ENCODE measurements around the gene OVCA2. TPM values are rescaled to one million over a fixed set of nuclear protein-coding genes. Genes with fewer than 3 reads are reported as not detected.
A peak's percentile ranks its signal among the peaks of the same experiment; 100 is the strongest.

OVCA2 gene
- total and polyA plus RNA-seq, 4 donors = 11.1 to 55.4 (median 37.4) TPM

DNA sequence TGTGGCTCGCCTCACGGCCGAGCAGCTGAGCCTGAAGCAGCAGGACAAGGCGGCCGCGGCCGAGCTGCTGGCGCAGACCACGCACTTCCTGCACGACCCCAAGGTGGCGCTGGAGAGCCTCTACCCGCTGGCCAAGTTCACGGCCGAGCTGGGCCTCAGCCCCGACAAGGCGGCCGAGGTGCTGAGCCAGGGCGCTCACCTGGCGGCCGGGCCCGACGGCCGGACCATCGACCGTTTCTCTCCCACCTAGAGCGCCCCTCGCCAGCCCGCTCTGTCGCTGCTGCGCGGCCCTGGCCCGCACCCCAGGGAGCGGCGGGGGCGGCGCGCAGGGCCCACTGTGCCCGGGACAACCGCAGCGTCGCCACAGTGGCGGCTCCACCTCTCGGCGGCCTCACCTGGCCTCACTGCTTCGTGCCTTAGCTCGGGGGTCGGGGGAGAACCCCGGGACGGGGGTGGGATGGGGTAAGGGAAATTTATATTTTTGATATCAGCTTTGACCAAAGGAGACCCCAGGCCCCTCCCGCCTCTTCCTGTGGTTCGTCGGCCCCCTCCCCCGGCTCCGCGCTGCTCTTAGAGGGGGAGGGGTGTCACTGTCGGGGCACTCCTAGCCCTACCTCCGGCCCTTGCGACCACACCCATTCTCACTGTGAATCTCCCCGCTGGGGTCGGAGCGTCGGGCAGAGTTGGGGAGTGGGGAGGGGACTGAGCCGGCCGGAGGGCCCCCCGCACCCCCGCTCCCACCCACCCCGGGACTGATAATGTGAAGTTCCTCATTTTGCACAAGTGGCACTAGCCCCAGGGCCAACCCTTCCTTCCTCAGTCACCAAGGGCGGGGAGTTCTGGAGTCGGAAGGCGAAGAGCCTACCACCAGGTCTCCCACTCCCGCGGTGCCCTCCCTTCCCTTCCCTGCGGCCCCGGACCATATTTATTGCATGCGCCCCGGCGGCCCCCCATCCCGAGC, 17.0 kb downstream of the OVCA2 start:
- peaks cover 0 to 46% (median 21%) of the 10 kb centered on the region in 4 donors for H3K36me3 ChIP-seq (ENCODE audit: control insufficient read depth in 4 of 4, insufficient read depth in 4 of 4, low read length in 4 of 4)
- 9 to 25% methylated on average over 70 to 78 of the region's 78 CpGs for WGBS, 2 donors
- TF ChIP-seq, protein P1, sequence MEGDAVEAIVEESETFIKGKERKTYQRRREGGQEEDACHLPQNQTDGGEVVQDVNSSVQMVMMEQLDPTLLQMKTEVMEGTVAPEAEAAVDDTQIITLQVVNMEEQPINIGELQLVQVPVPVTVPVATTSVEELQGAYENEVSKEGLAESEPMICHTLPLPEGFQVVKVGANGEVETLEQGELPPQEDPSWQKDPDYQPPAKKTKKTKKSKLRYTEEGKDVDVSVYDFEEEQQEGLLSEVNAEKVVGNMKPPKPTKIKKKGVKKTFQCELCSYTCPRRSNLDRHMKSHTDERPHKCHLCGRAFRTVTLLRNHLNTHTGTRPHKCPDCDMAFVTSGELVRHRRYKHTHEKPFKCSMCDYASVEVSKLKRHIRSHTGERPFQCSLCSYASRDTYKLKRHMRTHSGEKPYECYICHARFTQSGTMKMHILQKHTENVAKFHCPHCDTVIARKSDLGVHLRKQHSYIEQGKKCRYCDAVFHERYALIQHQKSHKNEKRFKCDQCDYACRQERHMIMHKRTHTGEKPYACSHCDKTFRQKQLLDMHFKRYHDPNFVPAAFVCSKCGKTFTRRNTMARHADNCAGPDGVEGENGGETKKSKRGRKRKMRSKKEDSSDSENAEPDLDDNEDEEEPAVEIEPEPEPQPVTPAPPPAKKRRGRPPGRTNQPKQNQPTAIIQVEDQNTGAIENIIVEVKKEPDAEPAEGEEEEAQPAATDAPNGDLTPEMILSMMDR (IDR thresholded peaks at IDR 0.05; ENCODE audit: control extremely low read depth, extremely low read depth) = peak; percentile 58
- ATAC-seq (ENCODE audit: insufficient read depth, low FRiP score) (peak; percentile 48), DNase-seq (peak; percentile 61 to 82 (median 76))
- H3K9me3 ChIP-seq (ENCODE audit: control insufficient read depth in 4 of 4, insufficient read depth in 3 of 4, low read length in 3 of 4) = peaks cover 0 to 2% (median 0%) of the 10 kb centered on the region in 4 donors
- no peak overlapping the region for H3K4me3 ChIP-seq
- peaks cover 0 to 66% (median 31%) of the 10 kb centered on the region in 5 donors for H3K4me1 ChIP-seq (ENCODE audit: control insufficient read depth in 5 of 5, insufficient read depth in 5 of 5, low read length in 5 of 5)
- H3K27me3 ChIP-seq (ENCODE audit: control insufficient read depth in 3 of 3, insufficient read depth in 3 of 3, low read length in 2 of 3) = peaks cover 0 to 5% (median 2%) of the 10 kb centered on the region in 3 donors
- H3K27ac ChIP-seq (ENCODE audit: low read depth in 1 of 2, low read length in 1 of 2) = peak overlapping the region; percentile 62 to 78
- peak overlapping the region; percentile 11 to 42 for H3K9ac ChIP-seq (ENCODE audit: insufficient read depth in 1 of 2, low read length in 2 of 2)

DNA sequence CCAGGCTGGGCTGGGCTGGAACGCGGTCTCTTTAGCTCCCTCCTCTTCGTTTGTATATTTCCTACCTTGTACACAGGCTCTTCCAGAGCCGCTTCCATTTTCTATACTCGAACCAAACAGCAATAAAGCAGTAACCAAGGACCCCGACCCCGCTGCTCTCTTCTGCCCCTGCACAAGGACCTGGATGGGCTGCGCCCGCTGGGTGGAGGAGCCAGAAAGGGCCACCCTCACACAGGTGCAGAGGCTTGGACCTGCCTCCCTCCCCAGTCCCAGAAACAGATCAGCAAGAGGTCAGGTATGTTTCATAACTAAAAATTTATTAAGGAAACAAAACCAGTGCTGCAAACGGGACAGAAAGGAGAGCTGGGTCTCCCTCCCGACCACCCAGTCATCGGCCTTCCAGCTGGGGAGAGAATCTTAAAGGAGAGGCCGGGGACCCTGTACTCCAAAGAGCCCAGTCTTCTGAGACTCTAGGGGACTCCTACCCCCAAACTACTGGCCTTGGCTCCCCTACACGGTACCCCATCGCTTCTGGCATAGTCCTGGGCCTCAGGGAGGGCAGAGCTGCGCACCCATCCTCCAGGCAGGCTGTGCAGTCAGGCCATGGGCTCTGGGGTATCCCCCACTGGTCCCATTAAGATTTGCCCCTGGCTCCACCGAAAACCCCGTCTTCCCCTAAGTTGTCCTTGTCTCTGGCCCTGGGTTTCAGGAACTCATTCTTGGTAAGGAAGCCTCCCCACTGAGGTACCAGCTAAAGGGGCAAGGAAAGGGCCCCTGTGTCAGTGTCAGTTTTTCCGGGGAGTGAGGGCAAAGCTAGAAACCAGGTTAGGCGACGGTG, 17.9 kb downstream of the OVCA2 start:
- WGBS, 2 donors = 60 to 72% methylated on average over 21 of the region's 21 CpGs
- Histone ChIP-seq H3K4me3 (no peak overlapping the region), H3K4me1 (ENCODE audit: control insufficient read depth in 5 of 5, insufficient read depth in 5 of 5, low read length in 5 of 5) (peaks cover 0 to 62% (median 26%) of the 10 kb centered on the region in 5 donors), H3K36me3 (ENCODE audit: control insufficient read depth in 4 of 4, insufficient read depth in 4 of 4, low read length in 4 of 4) (peaks cover 0 to 51% (median 24%) of the 10 kb centered on the region in 4 donors), H3K9me3 (ENCODE audit: control insufficient read depth in 4 of 4, insufficient read depth in 3 of 4, low read length in 3 of 4) (peaks cover 0 to 2% (median 0%) of the 10 kb centered on the region in 4 donors), H3K27me3 (ENCODE audit: control insufficient read depth in 3 of 3, insufficient read depth in 3 of 3, low read length in 2 of 3) (peaks cover 0 to 3% (median 2%) of the 10 kb centered on the region in 3 donors), H3K27ac (ENCODE audit: low read depth in 1 of 2, low read length in 1 of 2) (peak overlapping the region; percentile 62 to 76), H3K9ac (ENCODE audit: insufficient read depth in 1 of 2, low read length in 2 of 2) (peak overlapping the region; percentile 11 to 58)
- ATAC-seq (ENCODE audit: insufficient read depth, low FRiP score) (no peak), DNase-seq (peak in 2 of 3 donors; percentile 10 to 15)
- TF ChIP-seq, protein P1 (IDR thresholded peaks at IDR 0.05; ENCODE audit: control extremely low read depth, extremely low read depth) = no peak

DNA sequence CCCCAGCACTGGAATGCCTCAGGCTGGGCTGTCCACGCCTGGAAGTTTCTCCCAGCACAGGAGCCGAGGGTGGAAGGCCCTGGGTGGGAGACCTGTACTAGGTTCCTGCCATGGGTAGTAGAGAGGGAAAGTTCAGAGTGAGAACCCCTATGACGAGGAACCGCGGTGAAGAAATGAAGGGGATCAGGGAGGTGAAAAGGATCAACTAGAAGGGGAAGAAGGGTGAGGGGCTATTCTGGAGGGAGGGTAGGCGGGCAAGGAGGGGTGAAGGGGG, 18.5 kb downstream of the OVCA2 start:
- Histone ChIP-seq H3K9me3 (ENCODE audit: control insufficient read depth in 4 of 4, insufficient read depth in 3 of 4, low read length in 3 of 4) (peaks cover 0 to 2% (median 0%) of the 10 kb centered on the region in 4 donors), H3K4me3 (no peak overlapping the region), H3K9ac (ENCODE audit: insufficient read depth in 1 of 2, low read length in 2 of 2) (peak overlapping the region in 1 of 2 donors; percentile 58), H3K4me1 (ENCODE audit: control insufficient read depth in 5 of 5, insufficient read depth in 5 of 5, low read length in 5 of 5) (peaks cover 0 to 67% (median 26%) of the 10 kb centered on the region in 5 donors), H3K27ac (ENCODE audit: low read depth in 1 of 2, low read length in 1 of 2) (peak overlapping the region; percentile 62 to 76), H3K36me3 (ENCODE audit: control insufficient read depth in 4 of 4, insufficient read depth in 4 of 4, low read length in 4 of 4) (peaks cover 0 to 53% (median 25%) of the 10 kb centered on the region in 4 donors), H3K27me3 (ENCODE audit: control insufficient read depth in 3 of 3, insufficient read depth in 3 of 3, low read length in 2 of 3) (peaks cover 0 to 3% (median 2%) of the 10 kb centered on the region in 3 donors)
- ATAC-seq (ENCODE audit: insufficient read depth, low FRiP score) (no peak), DNase-seq (peak in 1 of 3 donors; percentile 15)
- WGBS, 2 donors = 79 to 82% methylated on average over 6 of the region's 6 CpGs
- TF ChIP-seq, protein P1 (IDR thresholded peaks at IDR 0.05; ENCODE audit: control extremely low read depth, extremely low read depth) = no peak
